ENCODE measurements around the gene TP53BP2.
"Not testable (repeated sequence)": the region's sequence is repeated elsewhere in the genome, so short reads cannot be mapped to it uniquely, and the experiment has no call there.

Gene TP53BP2

GRCh38 chr1:223856386-223856785 is 10.6 kb upstream of the TP53BP2 start:
- no peak for DNase-seq (ENCODE audit: low read depth in 3 of 3)

DNA sequence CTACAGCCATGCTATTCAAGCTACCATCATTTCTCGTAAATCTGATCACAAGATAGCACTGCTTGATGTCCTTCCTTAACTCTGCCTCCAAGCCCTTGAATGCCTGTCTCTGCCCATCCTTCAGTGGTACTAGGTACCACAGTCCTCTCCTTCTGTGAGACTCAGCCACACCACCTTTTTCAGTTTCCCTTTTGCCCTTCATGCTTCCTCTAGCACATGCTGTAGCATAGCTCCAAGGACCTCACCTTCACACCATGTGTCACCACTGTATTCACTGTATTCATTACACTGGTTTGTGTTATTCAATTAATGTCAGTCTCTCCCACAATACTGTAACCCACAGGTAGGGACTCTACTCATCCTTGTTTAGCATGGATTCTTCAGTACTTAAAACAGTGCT is 8.0 kb upstream of the TP53BP2 start:
- DNase-seq (ENCODE audit: low read depth in 3 of 3) = no peak

DNA sequence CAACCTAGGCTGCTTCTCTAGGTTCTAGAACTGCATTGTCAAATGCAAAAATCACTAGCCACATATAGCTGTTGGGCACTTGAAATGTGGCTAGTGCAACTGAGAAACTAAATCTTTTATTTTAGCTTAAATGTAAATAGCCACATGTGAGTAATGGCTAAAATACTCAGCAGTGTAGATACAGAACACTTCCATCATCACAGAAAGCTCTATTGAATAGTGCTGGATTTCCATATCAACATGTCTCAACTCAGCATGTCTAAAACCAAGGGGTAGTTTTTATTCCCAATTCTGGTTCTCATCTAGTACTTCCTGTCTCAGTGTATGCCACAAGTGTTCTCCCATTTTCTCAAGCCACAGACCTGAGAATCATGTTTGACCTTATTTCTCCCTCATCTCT is 7.5 kb upstream of the TP53BP2 start:
- no peak for DNase-seq (ENCODE audit: low read depth in 3 of 3)

- no peak for DNase-seq (ENCODE audit: low read depth in 3 of 3)
These were observed 6.6 kb upstream of the TP53BP2 start for GRCh38 chr1:223852337-223852736.

- DNase-seq (ENCODE audit: low read depth in 3 of 3) = no peak
These were observed 3.9 kb upstream of the TP53BP2 start for GRCh38 chr1:223849352-223850254.

GRCh38 chr1:223848536-223848935 is 2.8 kb upstream of the TP53BP2 start:
- DNase-seq (ENCODE audit: low read depth in 3 of 3) = no peak

DNA sequence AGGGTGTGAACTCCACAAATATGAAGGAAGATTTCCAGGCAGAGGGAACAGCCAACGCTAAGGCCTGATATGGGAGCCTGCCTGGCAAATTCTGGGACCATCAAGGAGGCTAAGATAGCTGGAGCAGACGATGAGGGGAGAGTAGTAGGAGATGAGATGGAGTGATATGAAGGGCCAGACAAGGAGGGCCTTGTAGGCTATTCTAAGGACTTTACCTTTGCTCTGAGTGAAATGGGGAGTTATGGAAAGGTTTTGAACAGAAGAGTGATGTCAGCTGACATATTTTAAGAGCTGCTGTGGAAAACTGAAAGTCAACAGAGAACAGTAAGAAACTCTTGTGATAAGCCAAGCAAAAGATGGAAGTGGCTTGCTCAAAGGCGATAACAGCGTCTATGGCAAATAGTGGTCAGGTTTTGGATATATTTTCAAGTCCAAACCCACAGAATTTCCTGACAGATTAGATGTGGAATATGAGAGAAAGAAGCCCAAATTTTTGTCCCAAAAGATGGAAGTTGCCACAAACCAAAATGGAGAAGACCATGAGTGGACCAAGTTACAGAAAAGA is 2.1 kb upstream of the TP53BP2 start:
- DNase-seq (ENCODE audit: low read depth in 3 of 3) = no peak

DNA sequence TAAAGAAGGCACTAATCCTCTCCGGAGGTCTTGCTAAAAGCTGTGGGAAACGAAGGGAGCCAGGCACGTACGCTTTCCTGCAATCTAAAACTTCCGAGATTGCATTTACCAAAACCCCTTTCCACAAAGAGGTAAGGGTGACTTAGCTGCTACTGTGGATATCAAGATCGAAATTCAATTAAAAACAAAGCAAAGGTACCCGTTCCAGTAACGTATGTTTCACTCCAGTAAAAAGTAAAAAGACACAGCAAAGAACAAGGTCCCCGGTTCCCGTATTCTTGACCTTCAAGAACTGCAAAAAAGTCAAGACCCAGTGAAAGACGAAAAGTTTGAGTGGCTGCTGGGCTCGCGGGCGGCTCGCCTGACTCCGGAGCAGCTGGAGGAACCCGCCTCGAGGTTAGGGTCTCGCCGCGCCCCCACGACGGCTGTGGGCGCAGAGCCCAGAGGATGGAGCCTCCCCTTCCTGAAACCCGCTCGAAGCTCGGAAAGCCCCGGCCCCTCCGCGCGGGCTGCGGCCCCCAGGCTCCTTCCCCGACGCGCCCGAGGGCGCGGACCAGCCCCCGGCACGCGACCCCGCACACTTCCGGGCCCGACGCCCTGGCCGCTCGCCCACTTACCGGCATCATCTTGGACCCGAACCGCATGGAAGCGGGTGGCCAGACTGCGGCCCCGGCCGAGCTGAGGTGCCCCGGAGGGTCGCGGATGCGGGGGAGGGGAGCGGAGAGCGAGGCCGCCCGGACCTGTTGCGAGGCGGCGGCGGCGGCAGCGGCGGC is 524 bp downstream of the TP53BP2 start:
- DNase-seq (ENCODE audit: low read depth in 3 of 3) = peak in 2 of 3 experiments; percentile 21 to 31

GRCh38 chr1:223844787-223845036 is 1.0 kb downstream of the TP53BP2 start:
- DNase-seq (ENCODE audit: low read depth in 3 of 3) = peak in 1 of 3 experiments; percentile 30

DNA sequence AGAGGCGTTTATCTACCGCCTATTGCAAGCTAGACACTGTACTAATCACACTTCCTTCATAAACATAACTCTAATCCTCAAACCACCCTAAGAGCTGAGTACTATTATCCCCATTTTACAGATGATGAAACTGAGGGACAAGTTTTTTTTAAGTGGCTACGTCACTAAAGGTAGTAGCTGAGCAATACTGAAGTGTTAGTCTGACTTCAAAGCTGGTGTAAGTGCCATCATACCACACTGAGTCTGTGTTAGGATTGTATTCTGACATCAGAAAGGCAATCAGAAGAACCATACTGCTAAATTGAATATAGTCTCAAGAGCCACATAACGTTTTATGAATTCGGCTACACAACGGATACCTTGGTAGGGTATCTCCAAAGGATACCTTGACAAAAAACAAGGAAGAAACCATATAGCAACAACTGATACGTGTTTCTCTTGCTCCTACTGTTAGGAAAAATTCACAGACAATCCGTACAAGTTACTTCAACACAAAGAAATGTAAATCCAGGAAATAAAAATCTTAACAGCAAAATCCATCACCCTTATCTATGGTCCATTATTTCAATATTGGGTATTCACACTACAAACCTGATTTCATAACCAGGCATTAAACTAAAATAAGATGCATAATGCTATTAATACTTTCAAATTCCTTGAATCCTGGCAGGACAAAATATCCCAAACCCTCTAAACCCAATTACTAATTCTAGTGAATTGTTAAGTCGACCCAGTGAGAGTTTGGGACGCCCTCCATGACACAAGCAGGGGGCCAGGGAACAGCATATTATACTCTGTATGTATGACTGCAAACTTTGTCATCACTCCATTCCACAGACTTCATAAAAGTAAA is 1.6 kb downstream of the TP53BP2 start:
- DNase-seq (ENCODE audit: low read depth in 3 of 3) = no peak

GRCh38 chr1:223842784-223843183 is 3.0 kb downstream of the TP53BP2 start:
- no peak for DNase-seq (ENCODE audit: low read depth in 3 of 3)

DNA sequence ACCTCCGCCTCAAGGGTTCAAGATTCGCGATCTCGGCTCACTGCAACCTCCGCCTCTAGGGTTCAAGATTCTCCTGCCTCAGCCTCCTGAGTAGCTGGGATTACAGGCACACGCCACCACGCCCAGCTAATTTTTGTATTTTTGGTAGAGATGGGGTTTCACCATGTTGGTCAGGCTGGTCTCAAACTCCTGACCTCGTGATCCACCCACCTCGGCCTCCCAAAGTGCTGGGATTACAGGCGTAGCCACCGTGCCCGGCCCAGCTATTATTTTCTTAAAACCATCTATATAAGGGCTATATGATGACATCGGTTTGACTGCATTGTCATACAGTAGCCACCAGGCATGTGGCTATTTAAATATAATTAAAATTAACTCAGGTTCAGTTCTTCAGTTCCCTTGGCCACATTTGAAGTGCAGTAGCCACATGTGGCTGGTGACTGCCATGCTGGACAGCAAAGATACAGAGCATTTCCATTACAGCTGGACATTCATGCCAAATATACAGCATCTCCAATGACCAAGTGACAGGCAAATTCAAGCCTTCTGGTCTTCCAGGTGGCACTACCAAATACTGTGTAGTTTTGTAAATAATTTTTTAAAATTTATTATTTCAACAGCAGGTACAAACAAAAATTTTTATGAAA is 3.6 kb downstream of the TP53BP2 start:
- DNase-seq (ENCODE audit: low read depth in 3 of 3) = not testable (repeated sequence)

DNA sequence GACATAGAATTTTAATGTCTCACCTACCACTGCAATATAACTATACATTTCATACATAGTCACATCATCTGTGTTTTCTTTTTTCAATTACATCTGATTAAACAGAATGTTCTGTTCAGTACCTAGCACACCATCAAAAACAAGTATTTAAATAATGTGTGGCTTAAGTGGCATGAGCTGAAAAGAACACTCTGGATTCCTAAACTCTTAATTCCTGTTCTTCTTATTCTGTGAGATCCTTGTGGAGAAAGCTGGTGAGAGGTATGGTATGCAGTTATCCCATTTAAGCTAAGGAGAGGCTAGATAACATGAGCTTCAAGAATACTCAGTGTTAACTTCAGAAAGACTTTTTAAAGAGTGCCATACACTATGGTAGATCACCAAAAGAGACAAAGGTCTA is 5.5 kb downstream of the TP53BP2 start:
- no peak for DNase-seq (ENCODE audit: low read depth in 3 of 3)

GRCh38 chr1:223838125-223838854 is 7.5 kb downstream of the TP53BP2 start:
- no peak for DNase-seq (ENCODE audit: low read depth in 3 of 3)

DNA sequence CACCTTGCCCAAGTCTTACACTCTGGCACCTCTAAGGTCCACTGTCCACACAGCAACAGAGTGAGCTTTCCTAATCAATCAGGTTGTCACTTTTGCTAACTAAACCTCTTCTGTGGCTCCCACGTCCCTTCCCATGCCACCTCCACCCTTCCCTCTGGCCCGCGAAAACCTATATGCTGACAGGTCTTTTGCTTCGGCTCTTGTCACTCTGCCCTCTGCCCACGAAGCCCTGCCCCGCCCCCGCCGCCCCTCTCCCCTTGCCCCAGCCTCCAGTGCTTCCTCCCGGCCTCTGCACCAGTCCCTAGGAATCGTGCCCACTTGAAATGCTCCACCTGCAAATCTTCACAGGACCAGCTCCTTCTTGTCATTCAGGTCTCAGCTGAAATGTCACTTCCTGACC is 8.1 kb downstream of the TP53BP2 start:
- DNase-seq (ENCODE audit: low read depth in 3 of 3) = no peak

GRCh38 chr1:223837206-223837605 is 8.5 kb downstream of the TP53BP2 start:
- DNase-seq (ENCODE audit: low read depth in 3 of 3) = no peak

DNA sequence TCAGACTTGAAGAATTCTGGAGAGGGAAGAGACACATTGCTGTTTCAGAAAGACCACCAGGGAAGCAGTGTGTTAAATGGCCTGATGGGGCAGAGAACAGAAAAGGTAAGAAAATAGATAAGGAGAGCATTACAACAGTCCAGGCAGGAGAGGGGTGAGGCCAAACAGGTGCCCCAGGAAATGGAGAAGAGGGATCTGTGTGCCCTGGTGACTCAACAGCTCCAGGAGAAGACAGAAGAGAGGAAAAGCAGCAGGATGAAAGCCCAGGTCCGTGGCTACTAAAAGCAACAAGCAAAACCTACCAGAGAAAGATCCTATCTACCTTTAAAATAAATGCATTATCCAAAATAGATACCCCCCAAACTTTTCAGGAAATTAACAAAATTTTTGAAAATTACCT is 9.2 kb downstream of the TP53BP2 start:
- no peak for DNase-seq (ENCODE audit: low read depth in 3 of 3)

- DNase-seq (ENCODE audit: low read depth in 3 of 3) = no peak
These were observed 10.0 kb downstream of the TP53BP2 start for GRCh38 chr1:223835754-223836153.

GRCh38 chr1:223834660-223835263 is 11.0 kb downstream of the TP53BP2 start:
- no peak for DNase-seq (ENCODE audit: low read depth in 3 of 3)

DNA sequence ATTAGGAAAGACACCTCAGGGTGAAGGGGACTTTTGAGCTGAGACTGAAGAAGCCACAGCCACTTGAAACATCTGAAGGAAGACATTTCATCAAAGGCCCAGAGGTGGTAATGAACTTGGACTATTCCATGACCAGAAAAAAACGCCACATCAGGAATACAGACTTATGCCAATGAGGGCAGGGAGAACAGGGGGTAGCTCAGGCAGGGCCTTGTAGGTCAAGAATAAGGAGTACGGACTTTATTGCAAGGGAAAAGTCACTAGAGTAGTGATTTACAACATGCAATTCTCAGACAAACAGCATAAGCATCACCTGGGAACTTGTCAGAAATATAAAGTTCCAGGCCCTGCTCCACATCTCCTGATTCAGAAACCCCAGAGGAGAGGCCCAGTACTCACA is 11.8 kb downstream of the TP53BP2 start:
- DNase-seq (ENCODE audit: low read depth in 3 of 3) = no peak

- no peak for DNase-seq (ENCODE audit: low read depth in 3 of 3)
These were observed 13.2 kb downstream of the TP53BP2 start for GRCh38 chr1:223832637-223832943.
